ENCODE measurements around the gene SLC1A5. TPM values are rescaled to one million over a fixed set of nuclear protein-coding genes. Genes with fewer than 3 reads are reported as not detected.
"Not testable (repeated sequence)": the region's sequence is repeated elsewhere in the genome, so short reads cannot be mapped to it uniquely, and the experiment has no call there.

Gene SLC1A5
- total RNA-seq, 1 experiment from 2014 or later: 284 TPM

DNA sequence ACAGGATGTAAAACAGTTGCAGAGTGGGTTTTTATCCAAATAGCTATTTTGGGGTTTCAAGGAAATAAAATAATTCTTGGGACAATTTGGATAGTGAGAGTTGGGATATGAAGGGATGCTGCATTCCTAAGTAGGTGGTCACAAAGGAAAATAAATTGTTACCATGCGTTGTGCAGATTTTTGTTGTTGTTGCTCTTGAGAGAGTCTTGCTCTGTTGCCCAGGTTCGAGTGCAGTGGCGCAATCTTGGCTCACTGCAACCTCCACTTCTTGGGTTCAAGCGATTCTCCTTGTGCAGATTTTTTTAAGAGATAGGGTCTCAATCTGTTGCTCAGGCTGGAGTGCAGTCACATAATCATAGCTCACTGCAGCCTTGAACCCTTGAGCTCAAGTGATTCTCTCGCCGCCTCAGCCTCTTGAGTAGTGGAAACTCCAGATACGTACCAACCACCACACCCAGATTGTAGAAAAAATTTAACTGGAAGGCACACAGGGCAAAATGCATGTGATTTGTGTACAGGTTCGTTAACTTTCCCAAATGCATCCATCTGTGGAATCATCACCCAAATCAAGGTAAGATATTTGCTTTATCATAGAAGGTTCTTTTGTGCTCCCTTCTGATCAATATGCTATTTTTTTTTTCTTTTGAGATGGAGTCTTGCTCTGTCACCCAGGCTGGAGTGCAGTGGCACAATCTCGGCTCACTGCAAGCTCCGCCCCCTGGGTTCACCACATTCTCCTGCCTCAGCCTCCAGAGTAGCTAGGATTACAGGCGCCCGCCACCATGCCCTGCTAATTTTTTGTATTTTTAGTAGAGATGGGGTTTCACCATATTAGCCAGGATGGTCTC, 16.0 kb downstream of the SLC1A5 start:
- no peaks in the 10 kb centered on the region for H3K27me3 ChIP-seq (ENCODE audit: insufficient read depth, low read length)
- no peak for DNase-seq (ENCODE audit: low read depth, low spot score)
- 0 out of 2 replicates have a peak, but pooled peaks cover 7% of the 10 kb centered on the region for H4K20me1 ChIP-seq (ENCODE audit: insufficient read depth)
- no peak overlapping the region for H3K4me3 ChIP-seq (replicated peaks in 1 of 2; ENCODE audit: low read depth in 1 of 2, low read length in 2 of 2)
- no peak overlapping the region for H2AFZ ChIP-seq (ENCODE audit: low read depth, low read length, poor library complexity, severe bottlenecking)
- H3K9ac ChIP-seq (ENCODE audit: low read length): no peak overlapping the region
- H3K79me2 ChIP-seq (ENCODE audit: insufficient read depth, low read length): peaks cover 14% of the 10 kb centered on the region; the same call in 1 of the 2 replicates
- BruUV-seq (replicated peaks): no TSS peak
- H3K36me3 ChIP-seq (ENCODE audit: control insufficient read depth in 1 of 2, insufficient read depth in 2 of 2, low read length in 2 of 2): peaks cover 21 to 23% of the 10 kb centered on the region in 2 experiments
- peaks cover 4 to 11% of the 10 kb centered on the region in 2 experiments; a peak in 3 of 4 replicates for H3K4me1 ChIP-seq (ENCODE audit: control insufficient read depth in 1 of 2, insufficient read depth in 2 of 2, low read length in 2 of 2)
- RAD21 ChIA-PET (ENCODE audit: low non-redundant PET in 1 of 2, low total read pairs in 2 of 2, uncharacterized antibody in 2 of 2, unreplicated experiment in 2 of 2): no interaction called here
- ATAC-seq: no peak
- no peak overlapping the region for H3K4me2 ChIP-seq (ENCODE audit: low read length)
- H3K27ac ChIP-seq (ENCODE audit: low read depth, low read length): no peak overlapping the region
- TF ChIP-seq ZNF274 (IDR thresholded peaks at IDR 0.05; ENCODE audit: low read depth, low read length) (no peak), RAD21 (IDR thresholded peaks at IDR 0.05; ENCODE audit: low read depth) (no peak), CBX3 (IDR thresholded peaks at IDR 0.05; ENCODE audit: low read depth) (no peak)
- TF ChIP-seq, protein P1, sequence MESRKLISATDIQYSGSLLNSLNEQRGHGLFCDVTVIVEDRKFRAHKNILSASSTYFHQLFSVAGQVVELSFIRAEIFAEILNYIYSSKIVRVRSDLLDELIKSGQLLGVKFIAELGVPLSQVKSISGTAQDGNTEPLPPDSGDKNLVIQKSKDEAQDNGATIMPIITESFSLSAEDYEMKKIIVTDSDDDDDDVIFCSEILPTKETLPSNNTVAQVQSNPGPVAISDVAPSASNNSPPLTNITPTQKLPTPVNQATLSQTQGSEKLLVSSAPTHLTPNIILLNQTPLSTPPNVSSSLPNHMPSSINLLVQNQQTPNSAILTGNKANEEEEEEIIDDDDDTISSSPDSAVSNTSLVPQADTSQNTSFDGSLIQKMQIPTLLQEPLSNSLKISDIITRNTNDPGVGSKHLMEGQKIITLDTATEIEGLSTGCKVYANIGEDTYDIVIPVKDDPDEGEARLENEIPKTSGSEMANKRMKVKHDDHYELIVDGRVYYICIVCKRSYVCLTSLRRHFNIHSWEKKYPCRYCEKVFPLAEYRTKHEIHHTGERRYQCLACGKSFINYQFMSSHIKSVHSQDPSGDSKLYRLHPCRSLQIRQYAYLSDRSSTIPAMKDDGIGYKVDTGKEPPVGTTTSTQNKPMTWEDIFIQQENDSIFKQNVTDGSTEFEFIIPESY (IDR thresholded peaks at IDR 0.05; ENCODE audit: extremely low read depth, insufficient replicate concordance, low read length): no peak
- TF ChIP-seq, protein P2, sequence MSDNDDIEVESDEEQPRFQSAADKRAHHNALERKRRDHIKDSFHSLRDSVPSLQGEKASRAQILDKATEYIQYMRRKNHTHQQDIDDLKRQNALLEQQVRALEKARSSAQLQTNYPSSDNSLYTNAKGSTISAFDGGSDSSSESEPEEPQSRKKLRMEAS (IDR thresholded peaks at IDR 0.05): no peak
- TF ChIP-seq, protein P3, sequence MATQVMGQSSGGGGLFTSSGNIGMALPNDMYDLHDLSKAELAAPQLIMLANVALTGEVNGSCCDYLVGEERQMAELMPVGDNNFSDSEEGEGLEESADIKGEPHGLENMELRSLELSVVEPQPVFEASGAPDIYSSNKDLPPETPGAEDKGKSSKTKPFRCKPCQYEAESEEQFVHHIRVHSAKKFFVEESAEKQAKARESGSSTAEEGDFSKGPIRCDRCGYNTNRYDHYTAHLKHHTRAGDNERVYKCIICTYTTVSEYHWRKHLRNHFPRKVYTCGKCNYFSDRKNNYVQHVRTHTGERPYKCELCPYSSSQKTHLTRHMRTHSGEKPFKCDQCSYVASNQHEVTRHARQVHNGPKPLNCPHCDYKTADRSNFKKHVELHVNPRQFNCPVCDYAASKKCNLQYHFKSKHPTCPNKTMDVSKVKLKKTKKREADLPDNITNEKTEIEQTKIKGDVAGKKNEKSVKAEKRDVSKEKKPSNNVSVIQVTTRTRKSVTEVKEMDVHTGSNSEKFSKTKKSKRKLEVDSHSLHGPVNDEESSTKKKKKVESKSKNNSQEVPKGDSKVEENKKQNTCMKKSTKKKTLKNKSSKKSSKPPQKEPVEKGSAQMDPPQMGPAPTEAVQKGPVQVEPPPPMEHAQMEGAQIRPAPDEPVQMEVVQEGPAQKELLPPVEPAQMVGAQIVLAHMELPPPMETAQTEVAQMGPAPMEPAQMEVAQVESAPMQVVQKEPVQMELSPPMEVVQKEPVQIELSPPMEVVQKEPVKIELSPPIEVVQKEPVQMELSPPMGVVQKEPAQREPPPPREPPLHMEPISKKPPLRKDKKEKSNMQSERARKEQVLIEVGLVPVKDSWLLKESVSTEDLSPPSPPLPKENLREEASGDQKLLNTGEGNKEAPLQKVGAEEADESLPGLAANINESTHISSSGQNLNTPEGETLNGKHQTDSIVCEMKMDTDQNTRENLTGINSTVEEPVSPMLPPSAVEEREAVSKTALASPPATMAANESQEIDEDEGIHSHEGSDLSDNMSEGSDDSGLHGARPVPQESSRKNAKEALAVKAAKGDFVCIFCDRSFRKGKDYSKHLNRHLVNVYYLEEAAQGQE (IDR thresholded peaks at IDR 0.05; ENCODE audit: low read depth): no peak
- POLR2A ChIA-PET: interaction anchor here (1.1 kb wide), 1 partner anchor 12 kb away, joined by 3 read pairs; no protein-coding TSS in a partner anchor
- CTCF ChIA-PET: interaction anchor here (0.8 to 0.9 kb wide), 2 partner anchors 14 to 18 kb away, joined by 3 read pairs; no protein-coding TSS in a partner anchor
- intact Hi-C loops (cut with micrococcal nuclease): no loop called here
- no peaks in the 10 kb centered on the region for H3K9me2 ChIP-seq (ENCODE audit: insufficient read depth)
- no peaks in the 10 kb centered on the region for H3K9me3 ChIP-seq (ENCODE audit: control insufficient read depth in 1 of 2, insufficient read depth in 1 of 2, low read depth in 1 of 2, low read length in 2 of 2)

DNA sequence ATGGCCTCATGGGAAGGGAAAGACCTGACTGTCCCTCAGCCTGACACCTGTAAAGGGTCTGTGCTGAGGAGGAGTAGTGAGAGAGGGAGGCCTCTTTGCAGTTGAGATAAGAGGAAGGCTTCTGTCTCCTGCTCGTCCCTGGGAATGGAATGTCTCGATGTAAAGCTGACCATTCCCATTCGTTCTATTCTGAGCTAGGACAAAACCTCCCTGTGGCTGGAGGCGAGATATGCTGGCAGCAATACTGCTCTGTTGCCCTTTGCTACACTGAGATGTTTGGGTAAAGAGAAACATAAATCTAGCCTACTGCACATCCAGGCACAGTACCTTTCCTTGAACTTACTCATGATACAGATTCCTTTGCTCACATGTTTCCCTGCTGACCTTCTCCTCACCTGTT, 19.6 kb downstream of the SLC1A5 start:
- H3K4me2 ChIP-seq (ENCODE audit: low read length); DNase-seq (ENCODE audit: low read depth, low spot score); H3K9ac ChIP-seq (ENCODE audit: low read length); H3K9me3 ChIP-seq (ENCODE audit: control insufficient read depth in 1 of 2, insufficient read depth in 1 of 2, low read depth in 1 of 2, low read length in 2 of 2); RAD21 ChIA-PET (ENCODE audit: low non-redundant PET in 1 of 2, low total read pairs in 2 of 2, uncharacterized antibody in 2 of 2, unreplicated experiment in 2 of 2); H3K9me2 ChIP-seq (ENCODE audit: insufficient read depth); ATAC-seq; H4K20me1 ChIP-seq (ENCODE audit: insufficient read depth); CTCF ChIA-PET; H3K27me3 ChIP-seq (ENCODE audit: insufficient read depth, low read length); H3K27ac ChIP-seq (ENCODE audit: low read depth, low read length); intact Hi-C loops (cut with micrococcal nuclease); BruUV-seq (replicated peaks); H3K79me2 ChIP-seq (ENCODE audit: insufficient read depth, low read length); POLR2A ChIA-PET; H3K36me3 ChIP-seq (ENCODE audit: control insufficient read depth in 1 of 2, insufficient read depth in 2 of 2, low read length in 2 of 2); H3K4me3 ChIP-seq (replicated peaks in 1 of 2; ENCODE audit: low read depth in 1 of 2, low read length in 2 of 2); H2AFZ ChIP-seq (ENCODE audit: low read depth, low read length, poor library complexity, severe bottlenecking): not testable (repeated sequence)
- peaks cover 19 to 20% of the 10 kb centered on the region in 2 experiments for H3K4me1 ChIP-seq (ENCODE audit: control insufficient read depth in 1 of 2, insufficient read depth in 2 of 2, low read length in 2 of 2)

Measured in HCT116 (cell line).